ENCODE measurements around the gene CEP78. TPM values are rescaled to one million over a fixed set of nuclear protein-coding genes. Genes with fewer than 3 reads are reported as not detected.

Gene CEP78
- total RNA-seq, result 16.7 and 23.6 TPM in 2 replicates

DNA sequence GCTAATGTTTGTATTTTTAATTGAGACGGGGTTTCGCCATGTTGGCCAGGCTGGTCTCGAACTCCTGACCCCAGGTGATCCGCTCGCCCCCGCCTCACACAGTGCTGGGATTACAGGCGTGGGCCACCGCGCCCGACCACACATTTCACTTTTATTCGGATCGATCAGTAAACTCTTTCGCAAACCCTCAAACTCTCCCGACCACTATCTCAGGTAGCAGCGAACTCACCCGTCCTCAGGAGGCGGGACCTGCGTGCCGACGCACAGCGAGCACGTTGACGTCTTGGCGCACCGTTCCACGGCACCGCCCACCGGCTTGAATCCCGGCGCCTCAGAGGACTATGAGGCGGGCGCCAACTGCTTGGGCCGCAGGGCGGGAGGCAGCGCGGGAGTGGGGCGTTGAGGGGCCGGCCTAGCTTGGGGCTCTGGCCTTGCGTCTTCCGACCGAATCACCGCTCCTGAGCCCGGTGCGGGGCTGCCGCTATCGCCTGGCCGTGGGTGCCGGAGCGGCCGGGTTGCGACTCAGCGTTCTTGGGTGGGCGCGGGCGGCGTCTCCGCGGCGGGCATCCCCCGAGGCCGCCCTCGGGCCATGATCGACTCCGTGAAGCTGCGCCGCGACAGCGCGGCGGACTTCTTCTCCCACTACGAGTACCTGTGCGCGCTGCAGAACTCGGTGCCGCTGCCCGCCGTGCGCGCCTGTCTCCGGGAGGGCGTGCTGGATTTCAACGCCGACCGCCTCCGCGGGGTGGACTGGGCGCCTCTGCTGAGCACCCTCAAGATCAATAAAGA lies at the start of gene CEP78:
CEP78 (plus strand) TSS at position 314 of the 789 bp plus-strand sequence; CDS start at position 590, 276 bp downstream.

DNA sequence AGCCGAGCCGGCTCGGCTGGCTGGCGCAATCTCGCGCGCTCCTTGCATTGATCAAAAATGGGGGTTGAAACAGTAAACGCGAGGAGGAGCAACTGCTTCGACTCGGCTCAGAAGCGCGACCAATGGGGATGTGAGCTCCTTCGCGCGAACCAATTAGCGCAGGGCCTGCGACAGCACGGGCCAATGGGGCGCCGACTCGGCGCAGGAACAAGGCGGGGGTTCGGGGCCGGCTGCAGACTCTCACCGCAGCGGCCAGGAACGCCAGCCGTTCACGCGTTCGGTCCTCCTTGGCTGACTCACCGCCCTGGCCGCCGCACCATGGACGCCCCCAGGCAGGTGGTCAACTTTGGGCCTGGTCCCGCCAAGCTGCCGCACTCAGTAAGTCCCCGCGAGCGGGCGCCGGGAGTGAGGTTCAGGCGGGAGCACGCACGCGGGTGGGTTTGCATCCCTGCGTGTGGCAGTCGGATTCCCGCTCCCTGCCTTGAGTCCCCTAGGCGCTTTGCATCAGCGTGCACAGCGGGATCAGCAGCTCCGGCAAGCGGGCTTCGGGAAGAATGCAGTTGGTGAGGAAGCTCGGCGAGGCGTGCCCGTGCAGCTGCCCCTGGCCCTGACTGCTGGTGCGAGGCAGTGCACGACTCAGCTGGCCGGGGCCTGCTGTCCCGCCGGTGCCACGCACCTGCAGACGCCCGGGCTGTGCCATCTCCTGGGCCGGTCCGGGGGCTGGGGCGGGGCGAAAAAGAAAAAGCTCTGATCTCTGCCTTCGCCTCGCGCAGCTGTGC lies 61.2 kb downstream of the CEP78 start, which contains the start of gene PSAT1:
PSAT1 (plus strand) TSS at position 233 of the 779 bp plus-strand sequence; CDS start at position 319, 86 bp downstream.

Other genes with a start within 250 kb of the CEP78 start
- 17.0 and 17.9 TPM in 2 replicates for gene GNAQ, start 204.3 kb upstream of the CEP78 start, total RNA-seq
- 161 and 162 TPM in 2 replicates for gene PSAT1, start 61.0 kb downstream of the CEP78 start, total RNA-seq

All from myometrial cell (primary cell).